Fibroblast of lung (primary cell): ENCODE measurements around the gene AMDHD2. TPM values are rescaled to one million over a fixed set of nuclear protein-coding genes. Genes with fewer than 3 reads are reported as not detected.

Experiments used
- DNase-seq, 2 donors: peaks; one replicate each; pipeline versions ENCODE4 v3.0.0 to v3.0.0-alpha.2; 2010; ENCODE audit warnings: low read depth in 2 of 2
- H2AFZ ChIP-seq: 2 replicates; pipeline ENCODE4 v1.5.1; 2012; ENCODE audit warnings: low read length, control low read depth, inconsistent platforms
- H3K27ac ChIP-seq: 2 replicates; pipeline ENCODE4 v1.5.1; 2011; ENCODE audit warnings: low read length, control low read depth; ENCODE audit not compliant: insufficient read depth
- H3K27me3 ChIP-seq: 2 replicates; pipeline ENCODE4 v1.5.1; 2011; ENCODE audit warnings: mild to moderate bottlenecking, low read length; ENCODE audit not compliant: control insufficient read depth, insufficient read depth
- H3K36me3 ChIP-seq: 2 replicates; pipeline ENCODE4 v1.5.1; 2011; ENCODE audit warnings: low read length; ENCODE audit not compliant: control insufficient read depth, insufficient read depth
- H3K4me1 ChIP-seq: 2 replicates; pipeline ENCODE4 v1.5.1; 2011; ENCODE audit warnings: low read length; ENCODE audit not compliant: control insufficient read depth, insufficient read depth; ENCODE audit errors: extremely low read depth
- H3K4me2 ChIP-seq: 2 replicates; pipeline ENCODE4 v1.5.1; 2011; ENCODE audit warnings: low read length, control low read depth; ENCODE audit not compliant: insufficient read depth; ENCODE audit errors: extremely low read depth
- H3K4me3 ChIP-seq, 4 experiments: fragments of 200-600 bp in 1 of 4; sonication (generic) in 1 of 4; replicated peaks in 1 of 4; 2 replicates each; pipeline ENCODE4 v1.5.1; 2011 to 2016; ENCODE audit warnings: low read length in 4 of 4, low read depth in 3 of 4, mild to moderate bottlenecking in 3 of 4, control low read depth in 2 of 4, inconsistent platforms in 1 of 4, mixed read lengths in 1 of 4; ENCODE audit not compliant: insufficient read depth in 1 of 4; ENCODE audit errors: control extremely low read depth in 1 of 4
- H3K79me2 ChIP-seq: 2 replicates; pipeline ENCODE4 v1.5.1; 2012; ENCODE audit warnings: mild to moderate bottlenecking, low read length, inconsistent platforms; ENCODE audit not compliant: control insufficient read depth, insufficient read depth
- H3K9ac ChIP-seq: 2 replicates; pipeline ENCODE4 v1.5.1; 2011; ENCODE audit warnings: mild to moderate bottlenecking, low read length, control low read depth; ENCODE audit not compliant: insufficient read depth
- H3K9me3 ChIP-seq: 2 replicates; pipeline ENCODE4 v1.5.1; 2012; ENCODE audit warnings: low read depth, low read length; ENCODE audit not compliant: control insufficient read depth, insufficient read depth
- H4K20me1 ChIP-seq: 2 replicates; pipeline ENCODE4 v1.5.1; 2011; ENCODE audit warnings: low read length; ENCODE audit not compliant: control insufficient read depth, insufficient read depth; ENCODE audit errors: extremely low read depth
- EZH2 ChIP-seq: IDR thresholded peaks from 2 replicates; pipeline ENCODE4 v1.5.1; 2012; ENCODE audit warnings: low read length, control low read depth, mild to moderate bottlenecking; ENCODE audit errors: missing control alignments
- polyA plus RNA-seq, 2 donors: library from polyadenylated mRNA; depleted of rRNA in 1 of 2; stranded (reverse) in 1 of 2; unstranded in 1 of 2; fragments of >200 nt; gene quantifications; 2 replicates each; pipeline ENCODE4 v1.2.1, GENCODE V29; 2011 to 2012; ENCODE audit warnings: missing spikeins in 1 of 2
- total RNA-seq: library from RNA; depleted of rRNA; stranded (reverse); fragments of >200 nt; gene quantifications from 2 replicates; pipeline ENCODE4 v1.2.1, GENCODE V29; 2014
- TF ChIP-seq, protein P1 (sequence below), 2 donors: IDR thresholded peaks in 1 of 2; conservative IDR thresholded peaks in 1 of 2; 1 replicate in 1 of 2; 2 replicates in 1 of 2; pipeline ENCODE4 v1.5.1; 2011 to 2012; ENCODE audit warnings: low read length in 2 of 2, control low read depth in 1 of 2, inconsistent platforms in 1 of 2, low read depth in 1 of 2, mild to moderate bottlenecking in 1 of 2

Gene AMDHD2
- total and polyA plus RNA-seq, 2 donors (not counting 1 experiment from before 2014, with no cell fraction given), result 10.8 to 37.2 TPM

DNA sequence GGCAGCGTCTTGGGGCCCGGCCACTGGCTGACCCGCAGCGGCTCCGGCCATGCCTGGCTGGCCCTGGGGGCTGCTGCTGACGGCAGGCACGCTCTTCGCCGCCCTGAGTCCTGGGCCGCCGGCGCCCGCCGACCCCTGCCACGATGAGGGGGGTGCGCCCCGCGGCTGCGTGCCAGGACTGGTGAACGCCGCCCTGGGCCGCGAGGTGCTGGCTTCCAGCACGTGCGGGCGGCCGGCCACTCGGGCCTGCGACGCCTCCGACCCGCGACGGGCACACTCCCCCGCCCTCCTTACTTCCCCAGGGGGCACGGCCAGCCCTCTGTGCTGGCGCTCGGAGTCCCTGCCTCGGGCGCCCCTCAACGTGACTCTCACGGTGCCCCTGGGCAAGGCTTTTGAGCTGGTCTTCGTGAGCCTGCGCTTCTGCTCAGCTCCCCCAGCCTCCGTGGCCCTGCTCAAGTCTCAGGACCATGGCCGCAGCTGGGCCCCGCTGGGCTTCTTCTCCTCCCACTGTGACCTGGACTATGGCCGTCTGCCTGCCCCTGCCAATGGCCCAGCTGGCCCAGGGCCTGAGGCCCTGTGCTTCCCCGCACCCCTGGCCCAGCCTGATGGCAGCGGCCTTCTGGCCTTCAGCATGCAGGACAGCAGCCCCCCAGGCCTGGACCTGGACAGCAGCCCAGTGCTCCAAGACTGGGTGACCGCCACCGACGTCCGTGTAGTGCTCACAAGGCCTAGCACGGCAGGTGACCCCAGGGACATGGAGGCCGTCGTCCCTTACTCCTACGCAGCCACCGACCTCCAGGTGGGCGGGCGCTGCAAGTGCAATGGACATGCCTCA, 48.3 kb upstream of the AMDHD2 start:
- peaks cover 18% of the 10 kb centered on the region for H3K4me1 ChIP-seq
- H3K79me2 ChIP-seq, result peaks cover 3% of the 10 kb centered on the region
- H2AFZ ChIP-seq, result no peak overlapping the region
- H3K4me3 ChIP-seq, result peak overlapping the region in 1 of 4 experiments; percentile 44
- H3K36me3 ChIP-seq, result no peaks in the 10 kb centered on the region
- no peaks in the 10 kb centered on the region for H3K9me3 ChIP-seq
- no peaks in the 10 kb centered on the region for H4K20me1 ChIP-seq
- H3K4me2 ChIP-seq, result peak overlapping the region; percentile 25
- no peak for TF ChIP-seq EZH2
- TF ChIP-seq, protein P1, sequence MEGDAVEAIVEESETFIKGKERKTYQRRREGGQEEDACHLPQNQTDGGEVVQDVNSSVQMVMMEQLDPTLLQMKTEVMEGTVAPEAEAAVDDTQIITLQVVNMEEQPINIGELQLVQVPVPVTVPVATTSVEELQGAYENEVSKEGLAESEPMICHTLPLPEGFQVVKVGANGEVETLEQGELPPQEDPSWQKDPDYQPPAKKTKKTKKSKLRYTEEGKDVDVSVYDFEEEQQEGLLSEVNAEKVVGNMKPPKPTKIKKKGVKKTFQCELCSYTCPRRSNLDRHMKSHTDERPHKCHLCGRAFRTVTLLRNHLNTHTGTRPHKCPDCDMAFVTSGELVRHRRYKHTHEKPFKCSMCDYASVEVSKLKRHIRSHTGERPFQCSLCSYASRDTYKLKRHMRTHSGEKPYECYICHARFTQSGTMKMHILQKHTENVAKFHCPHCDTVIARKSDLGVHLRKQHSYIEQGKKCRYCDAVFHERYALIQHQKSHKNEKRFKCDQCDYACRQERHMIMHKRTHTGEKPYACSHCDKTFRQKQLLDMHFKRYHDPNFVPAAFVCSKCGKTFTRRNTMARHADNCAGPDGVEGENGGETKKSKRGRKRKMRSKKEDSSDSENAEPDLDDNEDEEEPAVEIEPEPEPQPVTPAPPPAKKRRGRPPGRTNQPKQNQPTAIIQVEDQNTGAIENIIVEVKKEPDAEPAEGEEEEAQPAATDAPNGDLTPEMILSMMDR (conservative IDR thresholded peaks at IDR 0.05 in 1 of 2, IDR thresholded peaks at IDR 0.05 in 1 of 2; ENCODE audit: low read depth in 1 of 2, low read length in 2 of 2), result no peak
- no peak overlapping the region for H3K27ac ChIP-seq
- H3K9ac ChIP-seq, result no peak overlapping the region
- no peaks in the 10 kb centered on the region for H3K27me3 ChIP-seq
- no peak for DNase-seq

DNA sequence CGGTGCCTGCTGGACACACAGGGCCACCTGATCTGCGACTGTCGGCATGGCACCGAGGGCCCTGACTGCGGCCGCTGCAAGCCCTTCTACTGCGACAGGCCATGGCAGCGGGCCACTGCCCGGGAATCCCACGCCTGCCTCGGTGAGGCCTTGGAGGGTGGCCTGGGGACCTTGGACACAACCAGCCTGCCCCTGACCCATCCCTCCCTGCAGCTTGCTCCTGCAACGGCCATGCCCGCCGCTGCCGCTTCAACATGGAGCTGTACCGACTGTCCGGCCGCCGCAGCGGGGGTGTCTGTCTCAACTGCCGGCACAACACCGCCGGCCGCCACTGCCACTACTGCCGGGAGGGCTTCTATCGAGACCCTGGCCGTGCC, 47.7 kb upstream of the AMDHD2 start:
- H3K4me2 ChIP-seq, result no peak overlapping the region

DNA sequence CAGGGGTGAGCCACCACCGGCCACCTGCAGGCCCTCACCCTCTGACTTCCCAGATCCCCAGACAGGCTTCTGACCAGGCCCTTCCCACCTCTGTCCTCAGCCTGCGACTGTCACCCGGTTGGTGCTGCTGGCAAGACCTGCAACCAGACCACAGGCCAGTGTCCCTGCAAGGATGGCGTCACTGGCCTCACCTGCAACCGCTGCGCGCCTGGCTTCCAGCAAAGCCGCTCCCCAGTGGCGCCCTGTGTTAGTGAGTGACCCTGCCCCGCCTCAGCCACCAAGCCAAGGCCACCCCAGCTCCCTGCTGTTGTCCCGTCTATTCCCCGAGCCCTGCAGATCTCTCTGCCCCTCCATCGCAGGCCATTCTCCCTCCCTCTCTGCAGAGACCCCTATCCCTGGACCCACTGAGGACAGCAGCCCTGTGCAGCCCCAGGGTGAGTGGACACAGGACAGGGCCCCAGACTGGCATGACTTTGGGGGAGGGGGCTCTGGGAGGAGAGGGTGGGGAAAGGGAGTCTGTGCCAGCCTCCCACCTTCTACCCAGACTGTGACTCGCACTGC, 47.2 kb upstream of the AMDHD2 start:
- H3K4me2 ChIP-seq, result no peak overlapping the region
- no peak overlapping the region for H3K9ac ChIP-seq
- no peak overlapping the region for H3K4me3 ChIP-seq
- H3K36me3 ChIP-seq, result no peaks in the 10 kb centered on the region
- no peak for TF ChIP-seq EZH2
- TF ChIP-seq, protein P1 (conservative IDR thresholded peaks at IDR 0.05 in 1 of 2, IDR thresholded peaks at IDR 0.05 in 1 of 2; ENCODE audit: low read depth in 1 of 2, low read length in 2 of 2), result no peak
- no peak for DNase-seq
- H3K79me2 ChIP-seq, result peaks cover 3% of the 10 kb centered on the region
- H4K20me1 ChIP-seq, result no peaks in the 10 kb centered on the region
- no peaks in the 10 kb centered on the region for H3K9me3 ChIP-seq
- H3K27me3 ChIP-seq, result no peaks in the 10 kb centered on the region
- H3K27ac ChIP-seq, result no peak overlapping the region
- H2AFZ ChIP-seq, result no peak overlapping the region
- H3K4me1 ChIP-seq, result peaks cover 16% of the 10 kb centered on the region

More for the DNA sequence above, 47.7 kb upstream of the AMDHD2 start:
- Histone ChIP-seq H3K4me1 (peaks cover 16% of the 10 kb centered on the region), H3K4me3 (no peak overlapping the region), H2AFZ (no peak overlapping the region), H3K27ac (no peak overlapping the region), H3K9me3 (no peaks in the 10 kb centered on the region), H3K79me2 (peaks cover 3% of the 10 kb centered on the region), H3K27me3 (no peaks in the 10 kb centered on the region), H3K9ac (no peak overlapping the region), H3K36me3 (no peaks in the 10 kb centered on the region), H4K20me1 (no peaks in the 10 kb centered on the region)
- no peak for TF ChIP-seq EZH2
- TF ChIP-seq, protein P1 (conservative IDR thresholded peaks at IDR 0.05 in 1 of 2, IDR thresholded peaks at IDR 0.05 in 1 of 2; ENCODE audit: low read depth in 1 of 2, low read length in 2 of 2), result no peak
- DNase-seq, result no peak
